Type B pancreatic cell (in vitro differentiated cells): ENCODE results near the gene TXNDC9. TPM values are rescaled to one million over a fixed set of nuclear protein-coding genes. Genes with fewer than 3 reads are reported as not detected.
"Not testable (repeated sequence)": the region's sequence is repeated elsewhere in the genome, so short reads cannot be mapped to it uniquely, and the experiment has no call there.

Source experiments
- DNase-seq: peaks from one replicate; pipeline ENCODE4 v3.0.0; 2021; ENCODE audit warnings: mixed read lengths; ENCODE audit not compliant: unreplicated experiment; ENCODE audit errors: extremely low spot score
- H3K27ac Mint-ChIP-seq: 2 replicates; pipeline ENCODE4 v1.8.0; 2021; ENCODE audit warnings: mild to moderate bottlenecking, mixed read lengths
- H3K27me3 Mint-ChIP-seq: 2 replicates; pipeline ENCODE4 v1.8.0; 2021; ENCODE audit warnings: mixed read lengths
- H3K36me3 Mint-ChIP-seq: 2 replicates; pipeline ENCODE4 v1.8.0; 2021; ENCODE audit warnings: mixed read lengths
- H3K4me1 Mint-ChIP-seq: one replicate; pipeline ENCODE4 v1.8.0; 2021; ENCODE audit warnings: mixed read lengths; ENCODE audit not compliant: unreplicated experiment
- H3K4me3 Mint-ChIP-seq: 2 replicates; pipeline ENCODE4 v1.8.0; 2021; ENCODE audit warnings: mild to moderate bottlenecking, mixed read lengths
- H3K9me3 Mint-ChIP-seq: 2 replicates; pipeline ENCODE4 v1.8.0; 2021; ENCODE audit warnings: mixed read lengths
- CTCF ChIP-seq: fragments of 200-600 bp; sonication (generic); conservative IDR thresholded peaks from 2 replicates; pipeline ENCODE4 v1.5.0; 2021; ENCODE audit warnings: antibody characterized with exemption, mild to moderate bottlenecking
- total RNA-seq: library from RNA; stranded (reverse); gene quantifications from 2 replicates; pipeline ENCODE4 v1.2.1, GENCODE V29; 2021; ENCODE audit warnings: low replicate concordance

Gene TXNDC9
- total RNA-seq, 1 donor from 2014 or later: 27.6 TPM

GRCh38 chr2:99299580-99299979 is 36.6 kb downstream of the TXNDC9 start:
- no peaks in the 10 kb centered on the region for H3K9me3 Mint-ChIP-seq
- H3K27me3 Mint-ChIP-seq: no peaks in the 10 kb centered on the region
- H3K27ac Mint-ChIP-seq: no peak overlapping the region
- TF ChIP-seq CTCF: no peak
- no peaks in the 10 kb centered on the region for H3K4me1 Mint-ChIP-seq
- no peak overlapping the region for H3K4me3 Mint-ChIP-seq
- no peak for DNase-seq
- H3K36me3 Mint-ChIP-seq: peaks cover 8% of the 10 kb centered on the region

- Mint-ChIP-seq H3K27ac (no peak overlapping the region), H3K27me3 (no peaks in the 10 kb centered on the region), H3K4me1 (no peaks in the 10 kb centered on the region), H3K9me3 (no peaks in the 10 kb centered on the region), H3K4me3 (no peak overlapping the region), H3K36me3 (peaks cover 4% of the 10 kb centered on the region)
- DNase-seq: no peak
- no peak for TF ChIP-seq CTCF
Measured at GRCh38 chr2:99297994-99298393, 38.1 kb downstream of the TXNDC9 start.

- H3K36me3 Mint-ChIP-seq: peaks cover 11% of the 10 kb centered on the region
- TF ChIP-seq CTCF: no peak
- H3K4me3 Mint-ChIP-seq: no peak overlapping the region
- no peak overlapping the region for H3K27ac Mint-ChIP-seq
- H3K27me3 Mint-ChIP-seq: no peaks in the 10 kb centered on the region
- H3K9me3 Mint-ChIP-seq: no peaks in the 10 kb centered on the region
- no peaks in the 10 kb centered on the region for H3K4me1 Mint-ChIP-seq
- DNase-seq: no peak
Measured at GRCh38 chr2:99285526-99285925, 50.6 kb downstream of the TXNDC9 start.

- peaks cover 5% of the 10 kb centered on the region for H3K9me3 Mint-ChIP-seq
- H3K36me3 Mint-ChIP-seq: peaks cover 17% of the 10 kb centered on the region
- no peak overlapping the region for H3K27ac Mint-ChIP-seq
- DNase-seq: no peak
- no peaks in the 10 kb centered on the region for H3K27me3 Mint-ChIP-seq
- no peaks in the 10 kb centered on the region for H3K4me1 Mint-ChIP-seq
- TF ChIP-seq CTCF: no peak
- H3K4me3 Mint-ChIP-seq: no peak overlapping the region
Measured at GRCh38 chr2:99279969-99280695, 56.0 kb downstream of the TXNDC9 start.

GRCh38 chr2:99278793-99279291 is 57.3 kb downstream of the TXNDC9 start:
- Mint-ChIP-seq H3K4me1 (no peaks in the 10 kb centered on the region), H3K27ac (no peak overlapping the region), H3K4me3 (no peak overlapping the region), H3K36me3 (peaks cover 17% of the 10 kb centered on the region), H3K9me3 (peaks cover 5% of the 10 kb centered on the region), H3K27me3 (no peaks in the 10 kb centered on the region)
- no peak for TF ChIP-seq CTCF
- DNase-seq: no peak

GRCh38 chr2:99278195-99278765 is 57.9 kb downstream of the TXNDC9 start:
- H3K27ac Mint-ChIP-seq, H3K4me3 Mint-ChIP-seq, H3K9me3 Mint-ChIP-seq, H3K27me3 Mint-ChIP-seq, DNase-seq, H3K4me1 Mint-ChIP-seq: not testable (repeated sequence)
- H3K36me3 Mint-ChIP-seq: peaks cover 15% of the 10 kb centered on the region
